HG03558 (cell line): ENCODE results near the gene PNP.

Experiments
- ATAC-seq: cut with Tn5 transposase; IDR thresholded peaks from one replicate; pipeline ENCODE4 v1.9.1; 2021; ENCODE audit warnings: moderate number of reproducible peaks; ENCODE audit not compliant: unreplicated experiment; ENCODE audit errors: extremely low read depth

PNP gene

GRCh38 chr14:20454516-20455354 is 14.5 kb upstream of the PNP start, which contains the start of the genes APEX1 and OSGEP:
APEX1 (plus strand) TSS chr14:20455226; CDS start chr14:20455646, 420 bp downstream.
OSGEP (minus strand) TSS chr14:20454812; CDS start chr14:20454683, 129 bp downstream.
- ATAC-seq = peak; percentile 68

GRCh38 chr14:20455355-20456300 is 13.6 kb upstream of the PNP start:
- peak; percentile 17 for ATAC-seq

GRCh38 chr14:20456971-20457370 is 12.2 kb upstream of the PNP start:
- ATAC-seq = no peak

- ATAC-seq = no peak
These were observed 11.0 kb upstream of the PNP start for GRCh38 chr14:20458031-20458789.

- no peak for ATAC-seq
These were observed 8.6 kb upstream of the PNP start for GRCh38 chr14:20460458-20461224.

GRCh38 chr14:20461225-20462141 is 7.7 kb upstream of the PNP start, which contains the start of gene PIP4P1:
PIP4P1 (minus strand) TSS chr14:20461434; CDS start chr14:20461325, 109 bp downstream.
- peak; percentile 93 for ATAC-seq

GRCh38 chr14:20468764-20469241 is 403 bp upstream of the PNP start:
- no peak for ATAC-seq

- peak; percentile 19 for ATAC-seq
These were observed 840 bp downstream of the PNP start for GRCh38 chr14:20469890-20470602.

GRCh38 chr14:20470603-20470901 is 1.3 kb downstream of the PNP start:
- no peak for ATAC-seq

GRCh38 chr14:20472536-20473169 is 3.4 kb downstream of the PNP start:
- ATAC-seq = no peak

GRCh38 chr14:20476776-20477175 is 7.6 kb downstream of the PNP start:
- no peak for ATAC-seq

GRCh38 chr14:20477211-20477876 is 8.1 kb downstream of the PNP start:
- no peak for ATAC-seq

- ATAC-seq = no peak
These were observed 9.7 kb downstream of the PNP start for GRCh38 chr14:20478894-20479293.

- no peak for ATAC-seq
These were observed 13.2 kb downstream of the PNP start for GRCh38 chr14:20482382-20482781.

GRCh38 chr14:20485900-20486299 is 16.7 kb downstream of the PNP start:
- ATAC-seq = no peak

GRCh38 chr14:20486684-20487395 is 17.6 kb downstream of the PNP start:
- no peak for ATAC-seq
